Keratinocyte (primary cell): Measurements from ENCODE around the gene SEPTIN6. TPM values are rescaled to one million over a fixed set of nuclear protein-coding genes. Genes with fewer than 3 reads are reported as not detected.

ENCODE experiments used
- DNase-seq: peaks from one replicate; pipeline ENCODE4 v3.0.0-alpha.2; 2011; ENCODE audit warnings: low read depth, missing footprints, low spot score
- FAIRE-seq: peaks from 2 replicates; lab custom pipeline; 2011; peaks lifted over from hg19 to GRCh38; lab: Jason Lieb, UNC
- H2AFZ ChIP-seq: 2 replicates; pipeline ENCODE4 v1.6.0; 2012; ENCODE audit warnings: low read length, control low read depth, inconsistent platforms; ENCODE audit not compliant: control insufficient read depth
- H3K27ac ChIP-seq: 2 replicates; pipeline ENCODE4 v1.5.1; 2011; ENCODE audit warnings: low read length; ENCODE audit not compliant: control insufficient read depth, insufficient read depth
- H3K27me3 ChIP-seq: 3 replicates; pipeline ENCODE4 v1.6.0; 2011; ENCODE audit warnings: low read length; ENCODE audit not compliant: control insufficient read depth, insufficient read depth; ENCODE audit errors: extremely low read depth
- H3K36me3 ChIP-seq, 2 experiments: 2 replicates in 1 of 2; 3 replicates in 1 of 2; pipeline ENCODE4 v1.5.1; 2011; ENCODE audit warnings: low read length in 2 of 2, mild to moderate bottlenecking in 1 of 2; ENCODE audit not compliant: control insufficient read depth in 2 of 2, insufficient read depth in 2 of 2; ENCODE audit errors: extremely low read depth in 1 of 2
- H3K4me1 ChIP-seq: 3 replicates; pipeline ENCODE4 v1.5.1; 2011; ENCODE audit warnings: low read length; ENCODE audit not compliant: control insufficient read depth, insufficient read depth; ENCODE audit errors: extremely low read depth
- H3K4me2 ChIP-seq: 3 replicates; pipeline ENCODE4 v1.6.0; 2011; ENCODE audit warnings: low read depth, low read length; ENCODE audit not compliant: control insufficient read depth, insufficient read depth; ENCODE audit errors: extremely low read depth
- H3K4me3 ChIP-seq, 3 experiments: fragments of 200-600 bp in 1 of 3; sonication (generic) in 1 of 3; 2 replicates in 2 of 3; 3 replicates in 1 of 3; pipeline ENCODE4 v1.5.1; 2011 to 2016; ENCODE audit warnings: low read length in 3 of 3, mild to moderate bottlenecking in 3 of 3, control low read depth in 2 of 3, inconsistent platforms in 1 of 3, low read depth in 1 of 3, mixed read lengths in 1 of 3, mixed run types in 1 of 3, moderate library complexity in 1 of 3; ENCODE audit not compliant: control insufficient read depth in 2 of 3, insufficient read depth in 2 of 3; ENCODE audit errors: extremely low read depth in 1 of 3
- H3K79me2 ChIP-seq: 2 replicates; pipeline ENCODE4 v1.6.0; 2012; ENCODE audit warnings: low read length; ENCODE audit not compliant: control insufficient read depth, insufficient read depth
- H3K9ac ChIP-seq: 3 replicates; pipeline ENCODE4 v1.6.0; 2011; ENCODE audit warnings: low read length; ENCODE audit not compliant: control insufficient read depth, insufficient read depth; ENCODE audit errors: extremely low read depth
- H3K9me1 ChIP-seq: 3 replicates; pipeline ENCODE4 v1.6.0; 2011; ENCODE audit warnings: low read length; ENCODE audit not compliant: control insufficient read depth, insufficient read depth; ENCODE audit errors: extremely low read depth
- H3K9me3 ChIP-seq: 2 replicates; pipeline ENCODE4 v1.5.1; 2012; ENCODE audit warnings: low read depth, low read length; ENCODE audit not compliant: control insufficient read depth
- H4K20me1 ChIP-seq: 3 replicates; pipeline ENCODE4 v1.6.0; 2011; ENCODE audit warnings: low read length; ENCODE audit not compliant: control insufficient read depth, insufficient read depth; ENCODE audit errors: extremely low read depth
- CTCF ChIP-seq, 3 experiments: IDR thresholded peaks in 1 of 3; conservative IDR thresholded peaks in 1 of 3; optimal IDR thresholded peaks in 1 of 3; 2 replicates in 2 of 3; 3 replicates in 1 of 3; pipeline versions ENCODE3 to v1.5.1; 2011; ENCODE audit warnings: low read length in 3 of 3, mild to moderate bottlenecking in 3 of 3, moderate library complexity in 2 of 3, control low read depth in 1 of 3, inconsistent platforms in 1 of 3; ENCODE audit not compliant: insufficient read depth in 2 of 3; ENCODE audit errors: extremely low read depth in 1 of 3
- EZH2 ChIP-seq: IDR thresholded peaks from one replicate; pipeline ENCODE4 v1.6.1; 2012; ENCODE audit warnings: inconsistent platforms, mild to moderate bottlenecking, low read length, moderate library complexity
- dilution Hi-C: fragments of 300-500 bp; cut with MboI; formaldehyde crosslinking; loops from one replicate; pipeline ENCODE4 v1.7.0; 2020; ENCODE audit warnings: low sequenced_read_pairs; ENCODE audit not compliant: extremely low pct_ligation_motif_present
- polyA plus RNA-seq, 5 experiments: library from polyadenylated mRNA; depleted of rRNA in 3 of 5; stranded (reverse) in 3 of 5; stranded (forward) in 1 of 5; unstranded in 1 of 5; fragments of >200 nt; gene quantifications; 1 replicate in 1 of 5; 2 replicates in 3 of 5; 3 replicates in 1 of 5; pipeline versions ENCODE4 v1.2.1 to v1.2.3, GENCODE V29; 2011 to 2012; ENCODE audit warnings: missing spikeins in 2 of 5, low read depth in 1 of 5, low replicate concordance in 1 of 5

SEPTIN6 gene
- polyA plus RNA-seq, 1 donor (not counting 4 experiments of a cell fraction or from before 2014, with no cell fraction given) = 12.6 TPM

- no peaks in the 10 kb centered on the region for H3K79me2 ChIP-seq
These were observed 4.1 kb downstream of the SEPTIN6 start for GRCh38 chrX:119688911-119689321.

GRCh38 chrX:119687661-119688413, 5.1 kb downstream of the SEPTIN6 start:
- Histone ChIP-seq H3K9me3 (no peaks in the 10 kb centered on the region), H3K4me3 (no peak overlapping the region), H3K79me2 (no peaks in the 10 kb centered on the region), H4K20me1 (no peaks in the 10 kb centered on the region), H3K4me2 (no peak overlapping the region), H3K27me3 (no peaks in the 10 kb centered on the region), H2AFZ (no peak overlapping the region), H3K9me1 (no peaks in the 10 kb centered on the region), H3K36me3 (no peaks in the 10 kb centered on the region), H3K4me1 (peaks cover 9% of the 10 kb centered on the region), H3K27ac (no peak overlapping the region), H3K9ac (no peak overlapping the region)
- TF ChIP-seq CTCF (optimal IDR thresholded peaks at IDR 0.05 in 1 of 3, IDR thresholded peaks at IDR 0.05 in 1 of 3, conservative IDR thresholded peaks at IDR 0.05 in 1 of 3; ENCODE audit: extremely low read depth in 1 of 3, insufficient read depth in 2 of 3, low read length in 3 of 3) (no peak), EZH2 (no peak)
- DNase-seq (no peak), FAIRE-seq (no peak)
- dilution Hi-C loops = no loop called here

More at GRCh38 chrX:119688911-119689321, 4.1 kb downstream of the SEPTIN6 start:
- no peak for DNase-seq
- Histone ChIP-seq H3K27me3 (no peaks in the 10 kb centered on the region), H3K27ac (no peak overlapping the region), H3K9ac (no peak overlapping the region), H4K20me1 (no peaks in the 10 kb centered on the region), H3K36me3 (no peaks in the 10 kb centered on the region), H3K9me3 (no peaks in the 10 kb centered on the region), H2AFZ (no peak overlapping the region), H3K4me3 (no peak overlapping the region), H3K9me1 (no peaks in the 10 kb centered on the region), H3K4me1 (peaks cover 9% of the 10 kb centered on the region), H3K4me2 (no peak overlapping the region)
- dilution Hi-C loops = no loop called here
- no peak for FAIRE-seq
- TF ChIP-seq EZH2 = no peak
- no peak for TF ChIP-seq CTCF (optimal IDR thresholded peaks at IDR 0.05 in 1 of 3, IDR thresholded peaks at IDR 0.05 in 1 of 3, conservative IDR thresholded peaks at IDR 0.05 in 1 of 3; ENCODE audit: extremely low read depth in 1 of 3, insufficient read depth in 2 of 3, low read length in 3 of 3)
